ENCODE data around the gene BABAM2. TPM values are rescaled to one million over a fixed set of nuclear protein-coding genes. Genes with fewer than 3 reads are reported as not detected.

Gene BABAM2
- total and polyA plus RNA-seq, 2 experiments from 2014 or later = 31.8 to 83.3 TPM

DNA sequence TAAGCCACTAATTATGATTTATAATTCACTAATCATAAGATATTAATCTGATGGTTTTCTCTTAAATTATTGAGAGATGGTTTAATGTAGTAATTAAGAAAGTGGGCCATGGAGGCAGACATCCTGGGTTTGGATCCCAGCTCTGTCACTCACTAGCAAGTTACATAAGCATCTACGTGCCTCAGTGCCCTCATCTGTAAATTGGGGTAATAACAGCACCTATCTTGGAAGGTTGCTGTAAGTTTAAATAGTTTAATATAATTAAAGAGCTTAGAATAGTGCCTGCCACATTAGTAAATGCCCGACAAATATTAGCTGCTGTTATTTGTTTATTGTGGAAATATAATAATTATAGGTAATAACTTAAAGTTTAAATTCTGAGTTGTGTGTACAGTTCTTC, 30.9 kb downstream of the BABAM2 start:
- TF ChIP-seq, protein P1, sequence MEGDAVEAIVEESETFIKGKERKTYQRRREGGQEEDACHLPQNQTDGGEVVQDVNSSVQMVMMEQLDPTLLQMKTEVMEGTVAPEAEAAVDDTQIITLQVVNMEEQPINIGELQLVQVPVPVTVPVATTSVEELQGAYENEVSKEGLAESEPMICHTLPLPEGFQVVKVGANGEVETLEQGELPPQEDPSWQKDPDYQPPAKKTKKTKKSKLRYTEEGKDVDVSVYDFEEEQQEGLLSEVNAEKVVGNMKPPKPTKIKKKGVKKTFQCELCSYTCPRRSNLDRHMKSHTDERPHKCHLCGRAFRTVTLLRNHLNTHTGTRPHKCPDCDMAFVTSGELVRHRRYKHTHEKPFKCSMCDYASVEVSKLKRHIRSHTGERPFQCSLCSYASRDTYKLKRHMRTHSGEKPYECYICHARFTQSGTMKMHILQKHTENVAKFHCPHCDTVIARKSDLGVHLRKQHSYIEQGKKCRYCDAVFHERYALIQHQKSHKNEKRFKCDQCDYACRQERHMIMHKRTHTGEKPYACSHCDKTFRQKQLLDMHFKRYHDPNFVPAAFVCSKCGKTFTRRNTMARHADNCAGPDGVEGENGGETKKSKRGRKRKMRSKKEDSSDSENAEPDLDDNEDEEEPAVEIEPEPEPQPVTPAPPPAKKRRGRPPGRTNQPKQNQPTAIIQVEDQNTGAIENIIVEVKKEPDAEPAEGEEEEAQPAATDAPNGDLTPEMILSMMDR (IDR thresholded peaks at IDR 0.05; ENCODE audit: low read depth, low read length) = no peak
- no peak for DNase-seq (ENCODE audit: low read depth in 1 of 2, low spot score in 1 of 2)

DNA sequence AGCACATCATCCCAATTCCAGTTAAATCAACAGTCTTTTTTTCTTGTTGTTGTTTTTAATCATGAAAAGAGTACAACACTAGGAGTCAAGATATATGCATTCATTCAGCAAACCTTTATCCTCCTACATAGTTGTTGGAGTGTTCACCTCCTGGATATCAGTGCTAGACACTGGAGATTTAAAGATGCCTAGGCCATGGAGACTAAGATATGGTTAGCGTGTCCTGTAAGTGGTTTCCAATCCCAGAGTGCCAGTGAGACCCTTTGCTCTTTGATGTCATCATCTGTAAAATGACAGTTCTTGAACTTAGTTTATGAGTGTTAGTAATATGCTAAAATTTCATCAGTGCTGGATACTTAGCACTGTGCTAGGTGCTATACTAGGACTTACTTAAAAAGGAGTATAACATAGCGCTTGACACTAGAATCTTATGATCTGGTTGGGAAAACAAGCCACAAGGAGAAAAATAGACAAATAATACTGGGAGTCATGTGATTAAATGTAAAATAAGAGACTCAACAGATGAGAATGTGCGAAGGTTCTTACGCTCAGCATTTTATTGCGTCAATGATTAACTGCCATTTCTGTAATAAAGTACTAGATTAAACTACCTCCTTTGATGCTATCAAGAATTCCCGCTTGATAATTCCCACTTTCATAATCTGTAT, 31.5 kb downstream of the BABAM2 start:
- no peak overlapping the region for H3K27ac ChIP-seq
- DNase-seq (ENCODE audit: low read depth in 1 of 2, low spot score in 1 of 2) = no peak
- no peaks in the 10 kb centered on the region for H3K9me3 ChIP-seq (ENCODE audit: low read depth)
- H3K27me3 ChIP-seq = no peaks in the 10 kb centered on the region
- H3K4me3 ChIP-seq = no peak overlapping the region
- H3K36me3 ChIP-seq = no peaks in the 10 kb centered on the region
- no peaks in the 10 kb centered on the region for H3K4me1 ChIP-seq (ENCODE audit: low read depth)
- TF ChIP-seq, protein P1 (IDR thresholded peaks at IDR 0.05; ENCODE audit: low read depth, low read length) = no peak

More for the DNA sequence above, 30.9 kb downstream of the BABAM2 start:
- no peak overlapping the region for H3K27ac ChIP-seq
- peaks cover 2% of the 10 kb centered on the region for H3K4me1 ChIP-seq (ENCODE audit: low read depth)
- H3K9me3 ChIP-seq (ENCODE audit: low read depth) = no peaks in the 10 kb centered on the region
- H3K36me3 ChIP-seq = no peaks in the 10 kb centered on the region
- no peak overlapping the region for H3K4me3 ChIP-seq
- no peaks in the 10 kb centered on the region for H3K27me3 ChIP-seq

DNA sequence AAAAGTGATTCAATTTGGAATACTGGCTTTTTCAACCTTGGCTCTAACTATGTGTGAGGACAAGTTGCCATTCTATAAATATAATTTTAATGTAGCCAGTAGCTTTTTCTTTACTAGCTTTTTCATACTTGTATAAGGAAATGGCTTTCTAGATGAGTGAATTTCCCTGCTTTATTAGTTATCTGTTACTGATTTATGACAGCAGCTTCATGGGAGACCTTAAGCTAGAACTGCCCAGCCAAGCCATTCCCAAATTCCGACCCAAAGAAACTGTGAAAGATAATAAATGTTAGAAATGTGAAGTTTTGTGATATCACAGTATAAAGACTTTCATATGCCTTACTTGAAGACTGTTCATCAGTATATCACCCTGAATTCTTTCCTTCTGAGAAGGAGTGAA, 32.3 kb downstream of the BABAM2 start:
- Histone ChIP-seq H3K9me3 (ENCODE audit: low read depth) (no peaks in the 10 kb centered on the region), H3K27ac (no peak overlapping the region), H3K4me3 (no peak overlapping the region), H3K27me3 (no peaks in the 10 kb centered on the region), H3K4me1 (ENCODE audit: low read depth) (no peaks in the 10 kb centered on the region), H3K36me3 (no peaks in the 10 kb centered on the region)
- no peak for DNase-seq (ENCODE audit: low read depth in 1 of 2, low spot score in 1 of 2)
- TF ChIP-seq, protein P1 (IDR thresholded peaks at IDR 0.05; ENCODE audit: low read depth, low read length) = no peak

DNA sequence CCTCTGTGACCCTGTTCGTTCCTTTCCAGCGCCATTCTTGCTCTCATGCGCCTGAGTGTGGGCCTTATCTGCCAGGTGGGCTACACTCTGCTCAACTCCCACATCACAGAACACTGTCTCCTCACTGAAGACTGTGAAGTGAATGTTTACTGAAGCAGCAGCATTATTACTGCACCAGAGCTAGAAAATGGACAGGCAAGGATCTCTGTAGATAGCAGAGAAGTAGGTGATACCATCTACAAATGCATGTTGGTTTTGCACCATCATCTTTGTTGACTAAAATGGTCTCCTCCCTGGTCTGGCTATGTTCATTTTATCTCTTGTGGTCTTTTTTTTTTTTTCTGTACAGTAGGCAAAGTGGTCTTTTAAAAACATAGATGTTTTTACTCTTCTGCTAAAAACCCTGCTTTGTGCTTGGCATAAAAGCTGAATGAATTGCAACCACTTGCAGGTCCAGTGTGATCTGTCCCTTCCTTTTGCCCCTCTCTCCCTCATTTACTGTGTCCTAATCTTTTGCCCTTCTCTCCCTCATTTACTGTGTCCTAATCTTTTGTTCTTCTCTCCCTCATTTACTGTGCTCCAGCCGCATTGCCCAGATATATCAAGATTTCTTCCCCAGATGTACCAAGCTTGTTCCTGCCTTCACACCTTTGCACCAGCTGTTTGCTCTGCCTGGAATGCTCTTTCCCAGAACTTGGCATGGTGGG, 35.4 kb downstream of the BABAM2 start:
- no peaks in the 10 kb centered on the region for H3K4me1 ChIP-seq (ENCODE audit: low read depth)
- no peak overlapping the region for H3K27ac ChIP-seq
- no peak overlapping the region for H3K4me3 ChIP-seq
- TF ChIP-seq, protein P1 (IDR thresholded peaks at IDR 0.05; ENCODE audit: low read depth, low read length) = no peak
- no peaks in the 10 kb centered on the region for H3K27me3 ChIP-seq
- H3K36me3 ChIP-seq = no peaks in the 10 kb centered on the region
- no peaks in the 10 kb centered on the region for H3K9me3 ChIP-seq (ENCODE audit: low read depth)
- no peak for DNase-seq (ENCODE audit: low read depth in 1 of 2, low spot score in 1 of 2)

DNA sequence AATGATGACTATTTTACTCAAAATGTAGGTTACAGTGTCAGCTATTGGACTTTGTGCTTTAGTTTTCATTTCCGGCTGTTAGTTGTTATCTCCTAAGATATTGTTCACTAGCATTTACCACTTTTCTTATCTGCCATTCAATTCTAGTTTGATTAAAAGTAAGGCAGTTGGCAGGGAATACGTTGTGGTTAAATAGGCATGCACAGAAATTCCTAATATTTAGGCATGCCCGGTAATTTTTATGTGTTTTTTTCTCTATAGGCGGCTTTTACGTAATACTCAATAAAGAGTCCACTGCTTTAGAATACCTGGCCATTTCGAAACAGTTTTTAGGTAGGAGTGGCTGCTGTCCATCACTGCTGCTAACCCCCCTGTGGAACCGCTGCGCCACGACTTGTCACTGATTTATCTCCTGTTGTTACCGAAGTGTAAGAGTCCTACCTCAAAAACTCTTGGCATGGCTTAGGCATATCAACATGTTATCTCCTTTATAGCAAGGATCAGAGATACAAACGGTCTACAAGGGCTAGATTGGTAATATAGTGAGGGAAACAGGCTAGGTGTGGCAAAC, 39.5 kb downstream of the BABAM2 start:
- Histone ChIP-seq H3K4me3 (no peak overlapping the region), H3K27me3 (no peaks in the 10 kb centered on the region), H3K9me3 (ENCODE audit: low read depth) (no peaks in the 10 kb centered on the region), H3K27ac (no peak overlapping the region), H3K36me3 (no peaks in the 10 kb centered on the region), H3K4me1 (ENCODE audit: low read depth) (peaks cover 8% of the 10 kb centered on the region)
- TF ChIP-seq, protein P1 (IDR thresholded peaks at IDR 0.05; ENCODE audit: low read depth, low read length) = no peak
- DNase-seq (ENCODE audit: low read depth in 1 of 2, low spot score in 1 of 2) = peak in 1 of 2 donors; percentile 48
